NCI-H2107 treated with DMSO at 0.1 percent for 48 hours (cell line): Measurements from ENCODE around the gene TECPR2.

Experiments
- DNase-seq: peaks from one replicate; lab custom pipeline; 2025; ENCODE audit not compliant: unreplicated experiment; lab: John Stamatoyannopoulos, UW

TECPR2 gene

GRCh38 chr14:102464006-102464405 lies 101.3 kb downstream of the TECPR2 start:
- DNase-seq: no peak

- no peak for DNase-seq
Measured at GRCh38 chr14:102464846-102465341, 102.2 kb downstream of the TECPR2 start.

GRCh38 chr14:102469261-102469660 lies 106.5 kb downstream of the TECPR2 start:
- DNase-seq: no peak

GRCh38 chr14:102471921-102472790 lies 109.4 kb downstream of the TECPR2 start:
- DNase-seq: no peak

GRCh38 chr14:102472791-102473150 lies 110.0 kb downstream of the TECPR2 start:
- DNase-seq: no peak

GRCh38 chr14:102473559-102473958 lies 110.8 kb downstream of the TECPR2 start:
- DNase-seq: no peak

GRCh38 chr14:102474934-102475333 lies 112.2 kb downstream of the TECPR2 start:
- DNase-seq: no peak

- no peak for DNase-seq
Measured at GRCh38 chr14:102479107-102479506, 116.4 kb downstream of the TECPR2 start.

GRCh38 chr14:102479777-102480176 lies 117.0 kb downstream of the TECPR2 start:
- peak; percentile 76 for DNase-seq

GRCh38 chr14:102481371-102481770 lies 118.6 kb downstream of the TECPR2 start:
- no peak for DNase-seq

- no peak for DNase-seq
Measured at GRCh38 chr14:102481791-102482238, 119.1 kb downstream of the TECPR2 start.

GRCh38 chr14:102484316-102484715 lies 121.6 kb downstream of the TECPR2 start:
- no peak for DNase-seq

GRCh38 chr14:102485693-102486512 lies 123.2 kb downstream of the TECPR2 start:
- DNase-seq: no peak

- no peak for DNase-seq
Measured at GRCh38 chr14:102486513-102487203, 123.9 kb downstream of the TECPR2 start.

- no peak for DNase-seq
Measured at GRCh38 chr14:102487204-102487577, 124.5 kb downstream of the TECPR2 start.

- DNase-seq: no peak
Measured at GRCh38 chr14:102490456-102490855, 127.7 kb downstream of the TECPR2 start.

- no peak for DNase-seq
Measured at GRCh38 chr14:102491366-102491765, 128.6 kb downstream of the TECPR2 start.

GRCh38 chr14:102491786-102492530 lies 129.2 kb downstream of the TECPR2 start:
- DNase-seq: no peak

- DNase-seq: no peak
Measured at GRCh38 chr14:102492531-102492910, 129.8 kb downstream of the TECPR2 start.

- no peak for DNase-seq
Measured at GRCh38 chr14:102493096-102493495, 130.4 kb downstream of the TECPR2 start.

GRCh38 chr14:102493585-102493984 lies 130.8 kb downstream of the TECPR2 start:
- no peak for DNase-seq
